NCI-H2196 (cell line): Measurements from ENCODE around the gene STX1A.

ENCODE experiments used
- DNase-seq: peaks from one replicate; lab custom pipeline; 2025; ENCODE audit not compliant: unreplicated experiment; lab: John Stamatoyannopoulos, UW

The STX1A gene

DNA sequence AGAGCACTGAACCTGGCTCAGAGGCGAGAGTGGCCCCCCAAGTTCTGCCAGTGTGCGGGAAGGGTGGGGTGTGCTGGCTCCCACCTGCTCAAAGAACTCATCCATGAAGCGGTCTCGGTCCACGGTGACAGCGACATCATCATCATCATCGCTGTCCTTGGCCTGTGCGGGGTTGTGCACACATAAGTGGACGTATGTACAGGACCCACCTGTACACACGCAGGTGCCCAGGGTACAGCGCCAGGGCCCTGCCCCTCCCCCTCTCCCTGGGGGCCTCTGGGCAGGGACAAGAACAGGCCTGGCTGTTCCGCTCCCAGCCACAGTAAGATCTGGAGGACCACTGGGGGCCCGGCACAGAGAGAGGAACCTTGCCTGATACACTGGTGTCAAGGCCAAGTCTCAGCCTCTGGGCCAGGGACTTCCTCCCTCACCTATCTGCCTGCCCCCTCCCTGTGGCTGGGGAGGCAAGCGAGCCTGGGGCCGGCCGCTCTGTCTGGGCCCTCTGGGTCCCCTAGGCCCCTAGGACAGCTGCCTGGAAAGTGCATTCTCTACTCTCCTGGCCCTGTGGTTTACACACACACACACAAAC is 10.4 kb downstream of the STX1A start:
- no peak for DNase-seq

DNA sequence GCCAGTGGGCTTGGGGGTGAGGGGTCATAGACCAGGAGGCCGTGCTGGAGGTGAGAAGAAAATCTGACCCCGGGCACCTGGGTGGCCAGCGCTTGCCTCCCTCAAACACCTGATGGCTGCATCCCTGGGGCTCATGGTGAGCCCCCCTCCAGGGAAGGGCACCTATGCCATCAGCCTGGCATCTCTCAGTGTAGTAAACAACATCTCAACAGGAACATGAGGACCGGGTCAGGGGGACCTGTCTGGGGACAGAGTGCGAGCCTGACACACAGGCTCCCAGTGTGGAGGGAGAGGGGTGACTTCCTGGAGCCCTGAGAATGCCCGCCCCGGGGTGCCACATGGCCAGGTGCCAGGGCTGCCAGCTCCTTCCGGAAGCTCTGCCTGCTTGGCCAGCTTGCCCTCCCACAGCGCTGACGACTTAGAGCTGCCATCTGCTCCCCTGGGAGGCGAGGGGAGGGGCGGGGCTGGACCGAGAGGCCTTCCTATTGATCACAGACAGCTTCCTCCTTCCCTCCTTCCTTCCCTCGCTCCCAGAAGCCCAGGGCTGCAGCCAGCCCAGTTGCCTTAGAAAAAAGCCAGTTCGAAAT is 12.3 kb downstream of the STX1A start:
- peak; percentile 93 for DNase-seq

DNA sequence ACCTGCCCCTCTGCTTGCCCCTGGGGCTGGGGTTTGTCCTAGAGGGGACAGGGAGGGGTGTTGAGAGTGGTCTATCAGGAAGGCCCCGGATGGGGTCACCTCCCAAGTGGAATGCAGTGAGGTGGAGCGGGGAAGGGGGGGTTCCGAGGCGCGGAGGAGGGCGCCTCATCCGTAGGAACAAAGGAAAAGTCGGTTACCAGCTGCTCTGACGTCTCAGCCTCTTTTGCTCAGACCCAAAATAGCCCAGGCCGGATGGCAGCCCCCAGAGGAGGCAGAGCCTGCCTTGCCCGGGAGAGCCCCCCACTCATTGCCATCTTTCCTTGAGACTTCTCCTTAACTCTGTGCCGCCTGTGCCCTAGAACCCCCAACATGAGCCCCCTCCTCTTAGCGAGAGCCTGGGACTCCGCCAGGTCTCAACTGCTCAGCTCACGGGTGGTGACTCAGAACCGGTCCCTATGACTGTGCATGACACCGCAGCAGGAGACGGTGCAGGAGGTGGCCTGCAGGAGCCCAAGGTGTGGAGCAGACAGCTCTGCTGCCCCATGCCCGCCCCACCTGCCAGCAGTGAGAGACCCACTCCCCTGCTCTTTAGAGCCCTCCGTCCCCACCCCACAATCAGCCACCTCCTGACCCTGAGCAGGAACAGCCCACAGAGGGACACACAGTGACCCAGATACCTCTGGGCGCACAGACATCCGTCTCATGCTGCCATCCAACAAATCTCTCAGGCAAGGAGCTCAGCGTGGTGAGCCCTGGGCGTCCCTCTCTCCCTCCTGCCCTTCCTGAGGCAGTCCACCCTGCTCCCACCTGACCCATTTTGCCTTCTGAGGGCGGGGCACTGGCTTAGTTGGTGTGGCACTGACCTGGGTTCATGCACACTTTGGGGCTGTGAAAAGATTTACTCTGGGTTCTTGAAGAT is 13.1 kb downstream of the STX1A start:
- DNase-seq = no peak

DNA sequence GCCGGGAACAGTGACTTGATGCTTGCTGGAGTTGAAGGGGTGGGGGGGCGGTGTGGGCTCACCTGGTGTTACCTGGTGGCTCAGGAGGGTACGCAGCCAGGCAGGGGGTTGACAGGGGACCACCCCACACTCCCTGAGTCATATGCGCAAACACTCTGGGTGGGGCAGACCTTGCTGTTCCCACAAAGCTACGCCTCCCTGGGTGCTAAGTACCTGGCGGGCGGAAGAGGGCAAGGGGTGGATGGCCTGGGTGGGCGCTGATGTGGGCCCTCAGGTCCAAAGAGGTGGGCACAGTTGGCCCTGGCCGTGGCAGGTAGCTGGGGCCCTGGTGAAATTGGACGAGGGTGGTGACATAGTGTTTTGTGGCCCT is 13.9 kb downstream of the STX1A start:
- no peak for DNase-seq

DNA sequence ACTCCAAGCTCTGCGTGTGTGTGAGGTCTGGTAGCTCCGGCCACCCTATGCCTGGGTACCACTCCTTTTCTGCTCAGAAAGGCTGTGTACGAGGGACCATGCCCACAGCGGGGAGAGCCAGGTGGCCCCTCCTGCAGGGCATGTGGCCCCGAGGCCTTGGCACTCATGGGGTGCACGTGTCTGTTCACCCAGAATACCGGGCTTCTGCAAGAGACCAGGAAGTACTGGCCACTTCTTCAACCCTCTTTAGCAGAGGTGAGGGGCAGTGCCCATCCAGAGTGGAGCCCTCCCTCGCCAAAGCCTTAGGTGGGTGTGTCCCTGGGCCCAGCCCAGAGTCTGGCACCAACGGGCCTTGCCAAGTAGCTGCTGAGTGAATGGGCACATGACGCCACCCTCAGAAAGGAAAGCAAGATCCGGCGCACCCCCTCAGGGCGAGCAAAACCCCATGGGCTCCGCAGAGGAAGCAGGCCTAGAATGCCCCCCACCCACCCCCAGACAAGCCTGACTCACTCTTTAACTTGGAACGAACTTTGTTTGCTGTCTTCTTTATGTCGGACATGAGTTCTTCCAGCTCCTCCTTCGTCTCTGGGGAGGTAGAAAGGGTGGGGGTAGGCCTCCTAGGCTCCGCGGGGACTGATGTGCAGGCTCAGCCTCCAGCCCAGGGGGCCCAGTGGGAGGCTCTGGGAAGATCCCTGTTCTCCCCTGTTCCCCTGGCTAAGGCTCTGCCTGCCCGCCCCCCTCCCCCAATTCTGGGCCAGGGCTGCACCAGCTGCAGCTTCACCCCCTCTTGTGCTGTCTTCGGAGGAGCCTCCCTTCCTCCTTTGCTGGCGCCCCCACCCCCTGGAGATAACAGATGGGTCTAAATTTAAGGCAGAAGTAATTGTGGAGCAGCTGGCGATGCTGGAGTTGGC is 14.6 kb downstream of the STX1A start:
- DNase-seq = no peak

- DNase-seq = no peak
Measured at GRCh38 chr7:73703757-73704639, 15.5 kb downstream of the STX1A start.

GRCh38 chr7:73703225-73703624 is 16.2 kb downstream of the STX1A start:
- no peak for DNase-seq

DNA sequence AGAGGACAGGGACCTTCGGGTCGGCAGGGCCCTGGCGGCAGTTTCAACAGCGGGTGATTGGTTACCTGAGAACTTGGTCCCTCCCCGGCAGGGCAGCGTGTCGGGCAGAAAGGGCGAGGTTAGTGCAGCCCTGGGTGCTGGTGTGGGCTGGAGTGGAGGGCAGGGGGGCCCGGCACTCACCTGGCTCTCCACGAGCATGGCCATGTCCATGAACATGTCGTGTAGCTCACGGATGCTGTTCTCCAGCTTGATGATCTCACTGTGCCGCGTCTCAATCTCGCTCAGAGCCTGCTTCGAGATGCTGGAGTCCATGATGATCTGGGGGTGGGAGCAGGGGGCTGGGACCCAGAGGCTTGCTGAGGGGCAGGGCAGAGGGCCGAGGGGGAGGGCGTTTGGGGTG is 16.8 kb downstream of the STX1A start:
- no peak for DNase-seq

- no peak for DNase-seq
Measured at GRCh38 chr7:73702226-73702625, 17.2 kb downstream of the STX1A start.

- DNase-seq = peak; percentile 33
Measured at GRCh38 chr7:73701357-73701995, 18.0 kb downstream of the STX1A start.

DNA sequence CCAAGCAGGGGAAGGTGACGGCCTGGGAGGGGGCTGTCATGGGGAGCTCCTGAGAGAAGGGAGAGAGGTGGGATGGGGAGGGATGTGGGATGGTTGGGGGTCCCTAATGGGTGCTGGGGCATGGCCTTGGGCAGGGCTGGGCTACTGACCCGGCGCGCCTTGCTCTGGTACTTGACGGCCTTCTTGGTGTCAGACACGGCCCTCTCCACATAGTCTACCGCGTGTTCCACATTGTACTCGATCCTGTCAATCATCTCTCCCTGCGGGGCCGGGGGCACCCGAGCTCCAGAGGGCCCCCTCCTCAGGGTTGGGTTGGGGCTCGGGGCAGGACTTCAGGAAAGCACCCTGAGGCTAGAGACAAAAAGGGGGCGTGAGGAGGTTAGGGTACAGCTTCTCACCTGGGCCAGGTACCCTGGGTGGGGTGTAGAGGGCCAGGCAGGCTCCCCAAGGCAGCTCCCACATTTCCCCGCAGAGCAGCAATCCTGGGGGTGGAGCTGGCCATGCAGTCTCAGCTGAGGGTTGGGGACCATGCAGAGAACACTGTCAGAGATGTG is 18.8 kb downstream of the STX1A start:
- DNase-seq = no peak

DNA sequence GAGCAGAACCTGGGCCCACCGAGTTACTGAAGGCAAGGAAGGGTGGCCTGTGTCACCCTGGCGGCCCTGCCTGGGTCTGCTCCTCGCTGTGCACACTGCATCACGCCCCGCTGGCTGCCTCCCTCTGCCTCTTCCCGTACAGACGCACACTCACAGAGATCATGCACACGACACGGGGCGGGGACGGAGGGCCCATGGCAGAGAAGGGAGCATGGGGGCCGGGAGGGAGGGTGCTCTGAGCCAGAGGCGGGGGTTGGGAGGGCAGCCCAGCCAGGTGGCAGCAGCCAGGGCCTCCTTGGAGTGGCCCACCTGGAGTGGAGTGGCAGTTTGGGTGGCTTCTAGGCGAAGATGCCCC is 19.4 kb downstream of the STX1A start:
- no peak for DNase-seq

- DNase-seq = no peak
Measured at GRCh38 chr7:73699370-73700068, 19.9 kb downstream of the STX1A start.

GRCh38 chr7:73698410-73698809 is 21.1 kb downstream of the STX1A start:
- no peak for DNase-seq

DNA sequence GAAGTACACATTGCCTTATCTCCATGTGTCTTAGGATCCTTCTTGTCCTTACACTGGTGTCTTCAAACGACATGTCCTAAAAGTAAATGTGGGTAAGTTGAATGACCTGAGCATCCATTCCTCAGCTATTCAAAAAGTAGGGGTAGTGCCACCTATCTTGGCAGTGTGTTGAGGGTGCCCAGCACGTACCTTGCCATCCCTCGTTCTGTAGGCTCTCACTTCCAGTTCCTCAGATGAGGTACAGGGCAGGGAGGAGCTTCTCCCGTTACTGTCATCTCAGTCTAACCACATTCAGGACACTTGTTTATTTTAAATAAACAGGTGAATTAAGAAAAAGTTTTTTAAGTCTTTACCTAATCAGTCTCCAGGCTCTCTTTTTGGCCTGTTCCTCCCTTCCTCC is 23.1 kb downstream of the STX1A start:
- no peak for DNase-seq

- DNase-seq = no peak
Measured at GRCh38 chr7:73690646-73691045, 28.8 kb downstream of the STX1A start.

GRCh38 chr7:73688288-73688687 is 31.2 kb downstream of the STX1A start:
- DNase-seq = no peak

- DNase-seq = no peak
Measured at GRCh38 chr7:73685311-73685710, 34.2 kb downstream of the STX1A start.
